ENCODE data around the gene FOXK2.

Gene FOXK2

GRCh38 chr17:82647593-82648164 lies 128.1 kb downstream of the FOXK2 start:
- DNase-seq = peak; percentile 23 to 37

DNA sequence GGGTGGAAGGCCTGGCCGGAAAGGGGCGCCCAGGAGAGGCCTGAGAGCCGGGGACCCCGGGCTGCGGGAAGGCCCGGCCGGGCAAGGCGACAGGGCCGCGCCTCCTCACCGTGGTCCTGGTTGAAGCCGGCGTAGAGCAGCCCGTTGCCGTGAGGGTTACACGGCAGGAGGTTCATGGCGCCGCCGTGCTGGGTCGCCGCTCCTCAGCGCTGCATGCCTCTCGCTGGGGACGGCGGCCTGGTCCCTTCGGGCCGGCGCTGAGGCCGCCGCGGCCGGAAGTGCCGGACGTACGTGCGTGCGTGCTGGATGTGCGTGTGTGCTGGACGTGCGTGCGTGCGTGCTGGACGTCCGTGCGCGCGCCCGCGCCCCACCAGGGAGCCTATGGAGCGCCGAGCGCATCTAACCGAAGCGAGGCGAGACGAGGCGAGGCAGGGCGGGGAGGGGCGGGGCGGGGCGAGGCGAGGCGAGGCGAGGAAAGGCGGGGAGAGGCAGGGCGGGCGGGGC lies 128.7 kb downstream of the FOXK2 start, which contains the start of gene WDR45B:
Gene WDR45B, minus strand, starts transcription at position 280 of the 504 bp plus-strand sequence. Its CDS starts 104 bp downstream, at position 176.
- peak; percentile 78 to 85 for DNase-seq

DNA sequence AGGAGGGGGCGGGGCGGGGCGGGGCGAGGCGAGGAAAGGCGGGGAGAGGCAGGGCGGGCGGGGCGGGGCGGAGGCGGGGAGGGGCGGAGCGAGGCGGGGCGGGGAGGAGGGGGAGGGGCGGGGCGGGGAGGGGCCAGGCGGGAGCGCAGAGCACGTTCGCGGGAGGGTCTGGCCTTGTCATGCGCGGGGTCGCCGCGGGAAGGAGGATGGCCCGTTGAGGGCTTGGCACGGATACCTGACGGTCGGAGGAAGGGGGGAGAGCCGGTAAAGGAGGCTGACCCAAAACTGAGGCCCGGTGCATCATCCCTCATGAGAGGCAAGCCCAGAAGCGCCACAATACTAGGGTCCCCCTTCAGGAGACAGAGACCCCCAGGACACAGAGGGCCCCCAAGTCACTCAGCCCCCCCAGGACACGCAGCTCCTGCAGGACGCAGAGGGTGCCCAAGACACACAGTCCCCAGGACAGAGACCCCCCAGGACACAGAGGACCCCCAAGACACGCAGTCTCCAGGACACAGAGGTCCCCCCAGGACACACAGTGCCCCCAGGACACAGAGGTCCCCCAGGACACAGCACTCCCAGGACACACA lies 129.3 kb downstream of the FOXK2 start:
- no peak for DNase-seq

GRCh38 chr17:82649501-82650261 lies 130.1 kb downstream of the FOXK2 start:
- no peak for DNase-seq

DNA sequence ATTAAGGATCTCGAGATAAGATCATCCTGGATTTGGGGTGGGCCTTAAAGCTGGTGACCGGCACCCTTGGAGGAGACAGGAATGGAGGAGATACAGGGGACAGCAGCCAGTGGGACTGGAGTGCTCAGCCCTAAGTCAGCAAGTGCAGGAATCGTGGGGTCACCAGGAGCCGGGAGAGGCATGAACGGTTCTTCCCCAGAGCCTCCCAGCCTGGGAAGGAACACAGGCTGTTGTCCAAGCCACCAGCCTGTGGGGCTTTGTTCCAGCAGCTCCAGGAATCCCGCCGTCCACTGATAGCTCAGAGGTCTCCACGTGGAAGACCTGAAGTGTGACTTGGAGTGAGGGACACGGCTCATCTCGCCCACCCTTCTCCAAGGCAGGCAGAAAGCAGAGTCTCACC lies 131.2 kb downstream of the FOXK2 start:
- no peak for DNase-seq

DNA sequence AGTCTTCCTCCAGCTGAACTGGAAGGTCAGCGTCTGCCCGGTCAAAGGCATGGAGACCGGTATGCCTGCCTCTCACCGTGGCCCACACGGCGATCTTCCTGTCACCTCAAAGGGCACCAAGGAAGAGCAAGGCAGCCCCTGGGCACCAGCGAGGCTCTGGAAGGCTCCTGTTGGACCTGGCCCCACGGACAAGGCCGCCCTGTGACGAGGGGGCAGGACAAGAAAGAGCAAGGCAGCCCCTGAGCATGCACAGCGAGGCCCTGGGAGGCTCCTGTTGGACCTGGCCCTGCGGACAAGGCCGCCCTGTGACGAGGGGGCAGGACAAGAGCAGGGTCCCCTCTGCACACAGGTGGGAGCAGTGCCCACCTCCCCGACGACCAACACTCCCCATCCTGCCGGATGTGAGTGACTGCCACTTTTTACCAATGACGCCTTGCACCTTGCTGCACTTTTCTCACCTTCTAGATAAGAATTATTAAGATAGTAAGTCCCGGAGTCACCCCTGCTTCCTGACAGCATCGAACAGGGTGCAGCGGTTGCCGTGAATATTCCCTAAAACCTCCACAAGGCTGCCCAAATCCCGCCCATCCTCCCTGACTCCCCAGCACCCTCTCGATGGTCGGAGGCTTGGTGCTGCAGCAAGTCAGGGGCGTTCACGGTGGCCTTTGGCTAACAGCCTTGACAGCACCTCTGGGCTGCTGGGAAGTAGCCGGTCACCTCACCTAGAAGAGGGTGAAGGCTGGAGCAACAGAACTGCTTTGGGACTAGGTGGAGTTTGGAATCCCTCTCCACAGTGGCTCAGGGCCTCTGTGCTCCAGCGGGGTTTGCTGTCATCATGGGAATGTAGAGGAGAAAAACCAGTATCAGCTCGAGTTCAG lies 134.4 kb downstream of the FOXK2 start:
- no peak for DNase-seq
